Measurements from ENCODE around the gene PITX2. TPM values are rescaled to one million over a fixed set of nuclear protein-coding genes. Genes with fewer than 3 reads are reported as not detected.

The PITX2 gene
- total and polyA plus RNA-seq, 2 of the 8 experiments (the other 6 are each of a cell fraction or from before 2014, with no cell fraction given): 0.09 to 0.67 TPM

DNA sequence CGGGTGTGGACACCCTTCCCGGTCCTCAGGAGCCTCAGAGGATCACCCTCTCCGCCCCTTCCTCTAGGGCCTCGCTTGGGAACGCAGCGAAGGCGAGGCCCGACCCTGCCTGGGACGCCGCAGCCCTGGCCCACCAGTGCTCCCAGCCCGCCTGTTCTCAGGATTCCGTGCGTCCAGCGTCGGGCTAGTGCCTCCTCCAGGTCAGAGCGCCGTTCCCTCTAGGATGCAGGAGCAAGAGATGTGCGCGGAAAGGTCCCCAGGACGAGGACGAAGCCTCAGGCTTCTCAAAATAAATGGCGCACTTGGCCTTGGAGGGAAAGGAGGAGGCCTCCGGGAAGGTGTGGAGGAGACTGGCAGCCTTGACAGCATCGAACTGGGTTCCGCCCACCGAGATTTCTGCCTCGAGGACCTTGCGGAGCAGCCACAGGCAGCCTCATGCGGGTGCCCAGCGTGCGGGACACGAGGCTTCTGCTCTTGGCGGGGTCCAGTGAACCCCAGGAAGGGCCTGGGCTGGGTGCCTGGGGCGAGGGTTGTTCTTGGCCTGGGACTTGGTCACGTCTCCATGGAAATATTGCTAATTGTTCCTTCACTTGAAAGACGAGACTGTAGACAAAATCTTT lies 35.1 kb downstream of the PITX2 start (continued):
- TF ChIP-seq KDM4A (IDR thresholded peaks at IDR 0.05; ENCODE audit: low read depth, low read length, severe bottlenecking) (no peak), HDAC2 (IDR thresholded peaks at IDR 0.05; ENCODE audit: borderline replicate concordance in 1 of 2, low read depth in 2 of 2, low read length in 2 of 2) (no peak), CEBPB (IDR thresholded peaks at IDR 0.05; ENCODE audit: low read depth, low read length) (no peak), RFX5 (IDR thresholded peaks at IDR 0.05; ENCODE audit: borderline replicate concordance, low read depth, low read length) (no peak), CBX5 (IDR thresholded peaks at IDR 0.05; ENCODE audit: low read depth, low read length) (no peak), YY1 (IDR thresholded peaks at IDR 0.05; ENCODE audit: low read depth, low read length) (no peak)
